Measurements from ENCODE around the gene LPAR2. TPM values are rescaled to one million over a fixed set of nuclear protein-coding genes. Genes with fewer than 3 reads are reported as not detected.
A peak's percentile ranks its signal among the peaks of the same experiment; 100 is the strongest.

The LPAR2 gene
- total RNA-seq, 2 donors from 2014 or later, result 2.0 to 5.5 TPM

GRCh38 chr19:19655051-19655594 is 27.1 kb upstream of the LPAR2 start:
- intact Hi-C loops (cut with DNase I), result no loop called here
- DNase-seq (ENCODE audit: low spot score), result no peak

GRCh38 chr19:19654441-19654840 is 26.4 kb upstream of the LPAR2 start:
- DNase-seq (ENCODE audit: low spot score), result no peak
- intact Hi-C loops (cut with DNase I), result no loop called here

GRCh38 chr19:19653597-19654147 is 25.7 kb upstream of the LPAR2 start:
- intact Hi-C loops (cut with DNase I), result no loop called here
- no peak for DNase-seq (ENCODE audit: low spot score)

- intact Hi-C loops (cut with DNase I), result no loop called here
- DNase-seq (ENCODE audit: low spot score), result no peak
Observed at GRCh38 chr19:19652482-19653295, 24.7 kb upstream of the LPAR2 start.

- DNase-seq (ENCODE audit: low spot score), result no peak
- intact Hi-C loops (cut with DNase I), result no loop called here
Observed at GRCh38 chr19:19651076-19651475, 23.1 kb upstream of the LPAR2 start.

GRCh38 chr19:19650331-19650730 is 22.3 kb upstream of the LPAR2 start:
- intact Hi-C loops (cut with DNase I), result no loop called here
- DNase-seq (ENCODE audit: low spot score), result no peak

- intact Hi-C loops (cut with DNase I), result no loop called here
- no peak for DNase-seq (ENCODE audit: low spot score)
Observed at GRCh38 chr19:19649580-19649995, 21.6 kb upstream of the LPAR2 start.

- no peak for DNase-seq (ENCODE audit: low spot score)
- intact Hi-C loops (cut with DNase I), result no loop called here
Observed at GRCh38 chr19:19649155-19649554, 21.1 kb upstream of the LPAR2 start.

GRCh38 chr19:19647037-19647835 is 19.2 kb upstream of the LPAR2 start:
- DNase-seq (ENCODE audit: low spot score), result no peak
- intact Hi-C loops (cut with DNase I), result no loop called here

GRCh38 chr19:19645233-19645870 is 17.3 kb upstream of the LPAR2 start:
- no peak for DNase-seq (ENCODE audit: low spot score)
- intact Hi-C loops (cut with DNase I), result no loop called here

GRCh38 chr19:19644054-19644388 is 16.0 kb upstream of the LPAR2 start:
- intact Hi-C loops (cut with DNase I), result loop anchor here in 1 of 2 donors (5.0 kb wide), 1 partner anchor 112 kb away; no protein-coding TSS in a partner anchor
- no peak for DNase-seq (ENCODE audit: low spot score)

- peak; percentile 92 for DNase-seq (ENCODE audit: low spot score)
- intact Hi-C loops (cut with DNase I), result loop anchor here (2.0 to 5.0 kb wide), 2 partner anchors 111 kb away; no protein-coding TSS in a partner anchor
Observed at GRCh38 chr19:19643158-19644053, 15.4 kb upstream of the LPAR2 start, which contains the start of gene GMIP. Gene GMIP, minus strand, starts transcription at chr19:19643657. Its CDS starts 128 bp downstream, at chr19:19643529.

- no peak for DNase-seq (ENCODE audit: low spot score)
- intact Hi-C loops (cut with DNase I), result loop anchor here (2.0 to 5.0 kb wide), 2 partner anchors 110 kb away; no protein-coding TSS in a partner anchor
Observed at GRCh38 chr19:19642506-19643157, 14.6 kb upstream of the LPAR2 start.

GRCh38 chr19:19637523-19638251 is 9.7 kb upstream of the LPAR2 start:
- DNase-seq (ENCODE audit: low spot score), result no peak
- intact Hi-C loops (cut with DNase I), result loop anchor here in 1 of 2 donors (10.0 kb wide), 1 partner anchor 83 kb away; no protein-coding TSS in a partner anchor

GRCh38 chr19:19637186-19637522 is 9.1 kb upstream of the LPAR2 start:
- intact Hi-C loops (cut with DNase I), result loop anchor here in 1 of 2 donors (10.0 kb wide), 1 partner anchor 82 kb away; no protein-coding TSS in a partner anchor
- no peak for DNase-seq (ENCODE audit: low spot score)

GRCh38 chr19:19636573-19637185 is 8.7 kb upstream of the LPAR2 start:
- intact Hi-C loops (cut with DNase I), result loop anchor here in 1 of 2 donors (10.0 kb wide), 1 partner anchor 82 kb away; no protein-coding TSS in a partner anchor
- DNase-seq (ENCODE audit: low spot score), result peak; percentile 75

Data from posterior vena cava (tissue), 2 donors.